Fibroblast of skin of scalp (primary cell): ENCODE measurements around the gene SPATA46.
A peak's percentile ranks its signal among the peaks of the same experiment; 100 is the strongest.

ENCODE experiments used
- DNase-seq: peaks from one replicate; pipeline ENCODE4 v3.0.0-alpha.2; 2013

The SPATA46 gene

GRCh38 chr1:162373072-162373427 lies 3.6 kb downstream of the SPATA46 start:
- DNase-seq, result no peak

GRCh38 chr1:162372159-162373071 lies 4.2 kb downstream of the SPATA46 start:
- no peak for DNase-seq

- peak; percentile 36 for DNase-seq
Observed at GRCh38 chr1:162371611-162372010, 5.0 kb downstream of the SPATA46 start.

- DNase-seq, result no peak
Observed at GRCh38 chr1:162370721-162371120, 5.9 kb downstream of the SPATA46 start.

GRCh38 chr1:162370161-162370560 lies 6.5 kb downstream of the SPATA46 start:
- DNase-seq, result no peak

GRCh38 chr1:162369571-162369970 lies 7.1 kb downstream of the SPATA46 start:
- no peak for DNase-seq

GRCh38 chr1:162368451-162368850 lies 8.2 kb downstream of the SPATA46 start:
- DNase-seq, result no peak

- no peak for DNase-seq
Observed at GRCh38 chr1:162367772-162368171, 8.9 kb downstream of the SPATA46 start.

- no peak for DNase-seq
Observed at GRCh38 chr1:162367073-162367472, 9.6 kb downstream of the SPATA46 start.

GRCh38 chr1:162366671-162367070 lies 10.0 kb downstream of the SPATA46 start:
- DNase-seq, result no peak

- no peak for DNase-seq
Observed at GRCh38 chr1:162366149-162366548, 10.5 kb downstream of the SPATA46 start.

- no peak for DNase-seq
Observed at GRCh38 chr1:162365284-162366020, 11.2 kb downstream of the SPATA46 start.

GRCh38 chr1:162364498-162364897 lies 12.2 kb downstream of the SPATA46 start:
- DNase-seq, result no peak

- DNase-seq, result no peak
Observed at GRCh38 chr1:162363823-162364222, 12.8 kb downstream of the SPATA46 start.

- DNase-seq, result no peak
Observed at GRCh38 chr1:162361349-162361748, 15.3 kb downstream of the SPATA46 start.

GRCh38 chr1:162360874-162361260 lies 15.8 kb downstream of the SPATA46 start:
- no peak for DNase-seq

GRCh38 chr1:162360237-162360873 lies 16.3 kb downstream of the SPATA46 start:
- DNase-seq, result no peak

- no peak for DNase-seq
Observed at GRCh38 chr1:162359523-162360236, 17.0 kb downstream of the SPATA46 start.

GRCh38 chr1:162358928-162359327 lies 17.7 kb downstream of the SPATA46 start:
- no peak for DNase-seq

- DNase-seq, result peak; percentile 23
Observed at GRCh38 chr1:162357681-162358266, 18.9 kb downstream of the SPATA46 start.

GRCh38 chr1:162353702-162354101 lies 23.0 kb downstream of the SPATA46 start:
- DNase-seq, result no peak

- no peak for DNase-seq
Observed at GRCh38 chr1:162353078-162353477, 23.6 kb downstream of the SPATA46 start.
